ENCODE measurements around the gene HSDL1.

The HSDL1 gene

GRCh38 chr16:84182104-84182503 is 37.1 kb upstream of the HSDL1 start:
- H3K4me1 ChIP-seq, result peaks cover 0 to 31% (median 21%) of the 10 kb centered on the region in 4 donors
- no peak for DNase-seq
- H3K4me3 ChIP-seq, result no peak overlapping the region
- intact Hi-C loops (cut with DNase I; ENCODE audit: low total_unique reads), result loop anchor here (10.0 kb wide), 3 partner anchors 97 to 217 kb away; partner anchors contain the start of gene NECAB2
- no peak for TF ChIP-seq CTCF (IDR thresholded peaks at IDR 0.05)
- no peak overlapping the region for H3K27ac ChIP-seq
- peaks cover 39 to 68% (median 63%) of the 10 kb centered on the region in 3 donors for H3K36me3 ChIP-seq
- H3K27me3 ChIP-seq, result no peaks in the 10 kb centered on the region
- no peaks in the 10 kb centered on the region for H3K9me3 ChIP-seq

- intact Hi-C loops (cut with DNase I; ENCODE audit: low total_unique reads), result loop anchor here (10.0 kb wide), 3 partner anchors 97 to 217 kb away; partner anchors contain the start of gene NECAB2
Observed at GRCh38 chr16:84181144-84181915, 36.4 kb upstream of the HSDL1 start.

GRCh38 chr16:84180519-84181140 is 35.7 kb upstream of the HSDL1 start:
- DNase-seq, result no peak
- TF ChIP-seq CTCF (IDR thresholded peaks at IDR 0.05), result no peak
- intact Hi-C loops (cut with DNase I; ENCODE audit: low total_unique reads), result loop anchor here (10.0 kb wide), 3 partner anchors 96 to 216 kb away; partner anchors contain the start of gene NECAB2
- no peaks in the 10 kb centered on the region for H3K27me3 ChIP-seq
- no peaks in the 10 kb centered on the region for H3K9me3 ChIP-seq
- peaks cover 39 to 68% (median 63%) of the 10 kb centered on the region in 3 donors for H3K36me3 ChIP-seq
- peaks cover 0 to 38% (median 32%) of the 10 kb centered on the region in 4 donors for H3K4me1 ChIP-seq
- no peak overlapping the region for H3K27ac ChIP-seq
- H3K4me3 ChIP-seq, result no peak overlapping the region

More at GRCh38 chr16:84181144-84181915, 36.4 kb upstream of the HSDL1 start:
- no peak for TF ChIP-seq CTCF (IDR thresholded peaks at IDR 0.05)
- peaks cover 0 to 38% (median 28%) of the 10 kb centered on the region in 4 donors for H3K4me1 ChIP-seq
- H3K4me3 ChIP-seq, result no peak overlapping the region
- no peaks in the 10 kb centered on the region for H3K9me3 ChIP-seq
- H3K36me3 ChIP-seq, result peaks cover 39 to 68% (median 63%) of the 10 kb centered on the region in 3 donors
- no peak for DNase-seq
- H3K27me3 ChIP-seq, result no peaks in the 10 kb centered on the region
- no peak overlapping the region for H3K27ac ChIP-seq

- TF ChIP-seq CTCF (IDR thresholded peaks at IDR 0.05), result no peak
- no peak overlapping the region for H3K4me3 ChIP-seq
- DNase-seq, result no peak
- H3K9me3 ChIP-seq, result no peaks in the 10 kb centered on the region
- H3K27me3 ChIP-seq, result no peaks in the 10 kb centered on the region
- peaks cover 39 to 65% (median 63%) of the 10 kb centered on the region in 3 donors for H3K36me3 ChIP-seq
- no peak overlapping the region for H3K27ac ChIP-seq
- intact Hi-C loops (cut with DNase I; ENCODE audit: low total_unique reads), result loop anchor here (10.0 kb wide), 3 partner anchors 95 to 215 kb away; partner anchors contain the start of gene NECAB2
- peaks cover 0 to 40% (median 34%) of the 10 kb centered on the region in 4 donors for H3K4me1 ChIP-seq
Observed at GRCh38 chr16:84179612-84180320, 34.8 kb upstream of the HSDL1 start.

DNA sequence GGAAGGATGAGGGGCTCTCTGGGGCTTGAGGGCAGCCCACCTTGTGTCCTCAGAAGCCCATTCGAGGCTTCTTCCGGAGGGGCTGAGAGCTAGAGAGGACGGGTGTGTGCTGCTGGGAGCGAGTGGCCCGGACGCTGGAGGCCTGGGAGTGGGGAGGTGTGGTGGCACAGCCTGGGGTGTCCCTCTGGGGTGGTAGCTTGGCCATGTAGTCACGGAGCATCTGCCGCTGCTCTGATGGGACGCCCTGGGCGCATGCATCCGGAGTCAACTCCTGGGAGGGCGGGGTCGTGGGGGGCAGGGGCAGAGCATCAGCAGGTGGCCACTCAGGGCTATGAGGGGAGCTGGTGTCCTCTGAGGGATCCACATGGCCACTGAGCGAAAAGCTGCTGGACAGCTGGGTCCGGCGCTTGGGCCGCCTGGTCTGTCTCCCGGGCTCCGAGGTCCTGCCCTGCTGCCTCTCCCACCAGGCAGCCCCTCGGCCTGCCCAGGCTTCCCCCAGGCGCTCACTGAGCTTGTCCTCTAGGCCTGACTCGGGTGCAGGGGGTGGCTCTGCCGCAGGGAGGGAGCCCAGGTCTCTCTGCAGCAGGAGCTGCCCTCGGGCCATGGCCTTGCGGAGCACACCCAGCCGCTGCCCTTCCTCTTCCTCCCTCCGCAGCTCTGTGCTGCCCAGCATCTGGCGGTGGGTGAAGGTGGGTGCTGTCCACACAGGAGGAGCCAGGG is 34.1 kb upstream of the HSDL1 start:
- no peak for TF ChIP-seq CTCF (IDR thresholded peaks at IDR 0.05)
- no peak for DNase-seq
- peaks cover 0 to 36% (median 31%) of the 10 kb centered on the region in 4 donors for H3K4me1 ChIP-seq
- H3K36me3 ChIP-seq, result peaks cover 39 to 60% (median 58%) of the 10 kb centered on the region in 3 donors
- H3K9me3 ChIP-seq, result no peaks in the 10 kb centered on the region
- H3K4me3 ChIP-seq, result no peak overlapping the region
- H3K27me3 ChIP-seq, result no peaks in the 10 kb centered on the region
- peak overlapping the region; percentile 77 to 82 for H3K27ac ChIP-seq
- intact Hi-C loops (cut with DNase I; ENCODE audit: low total_unique reads), result no loop called here

Data from tibial artery (tissue), 4 donors.